ENCODE results near the gene HSD11B2. TPM values are rescaled to one million over a fixed set of nuclear protein-coding genes. Genes with fewer than 3 reads are reported as not detected.

The HSD11B2 gene
- total and polyA plus RNA-seq, 2 of the 8 experiments (the other 6 are each of a cell fraction or from before 2014, with no cell fraction given), result 28.7 to 32.9 TPM

DNA sequence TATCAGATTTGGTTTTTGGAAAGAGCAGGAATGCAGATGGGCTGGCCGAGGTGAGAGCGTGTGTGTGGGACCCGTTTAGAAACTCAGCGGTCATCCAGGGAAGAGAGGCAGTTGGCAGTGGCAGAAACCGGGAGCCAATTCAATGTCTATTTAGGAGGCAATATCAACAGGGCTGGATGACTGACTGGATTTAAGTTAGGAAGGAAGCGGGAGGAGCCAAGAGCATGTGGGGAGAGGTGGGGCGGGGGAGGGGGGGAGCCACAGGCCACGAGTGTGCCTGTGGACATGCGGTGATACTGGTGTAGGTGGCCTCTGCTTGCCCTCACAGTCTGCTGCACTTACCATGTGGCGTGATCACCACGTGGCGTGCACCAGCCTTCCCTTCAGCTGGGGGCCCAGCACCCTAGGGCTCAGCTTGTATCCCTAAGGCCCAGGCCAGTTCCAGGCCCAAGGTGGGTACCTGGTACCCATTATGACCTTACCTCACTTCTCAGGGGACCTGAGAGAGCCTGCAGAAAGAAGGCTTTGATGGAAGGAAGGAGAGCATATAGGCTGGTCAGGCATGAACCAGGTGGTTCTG is 26.9 kb upstream of the HSD11B2 start:
- H2AK5ac ChIP-seq (ENCODE audit: low read depth, low read length), result no peak overlapping the region
- peaks cover 0 to 24% (median 12%) of the 10 kb centered on the region in 4 experiments; a peak in 5 of 7 replicates for H3K4me1 ChIP-seq (replicated peaks in 1 of 4; ENCODE audit: control insufficient read depth in 3 of 4, insufficient read depth in 4 of 4, low read length in 3 of 4)
- H2BK5ac ChIP-seq (ENCODE audit: low read depth, low read length), result no peak overlapping the region
- H4K5ac ChIP-seq (ENCODE audit: insufficient read length, low read depth, low read length), result no peak overlapping the region
- H3K23me2 ChIP-seq (ENCODE audit: low read depth, low read length), result peaks cover 2% of the 10 kb centered on the region; the same call in 1 of the 2 replicates
- H3K36me3 ChIP-seq (ENCODE audit: control insufficient read depth in 2 of 4, insufficient read depth in 4 of 4, low read length in 3 of 4), result no peaks in the 10 kb centered on the region
- no peaks in the 10 kb centered on the region for H3K79me2 ChIP-seq (ENCODE audit: control insufficient read depth in 1 of 2, insufficient read depth in 2 of 2, low read length in 2 of 2)
- H2BK15ac ChIP-seq (ENCODE audit: low read length), result peak overlapping the region; percentile 50; the same call in 1 of the 2 replicates
- no peak overlapping the region for H2BK120ac ChIP-seq (replicated peaks; ENCODE audit: low read depth, low read length)
- H3K23ac ChIP-seq (ENCODE audit: insufficient read length), result no peak overlapping the region
- DNase-seq (ENCODE audit: low read depth in 1 of 2, low spot score in 2 of 2), result no peak
- 83% methylated on average over 9 of the region's 12 CpGs; no CpG with 5 or more reads in 1 of the 2 experiments for WGBS, 2 experiments (ENCODE audit: extremely low coverage in 1 of 2, insufficient coverage in 1 of 2, insufficient read length in 1 of 2, insufficient replicate concordance in 2 of 2, low coverage in 1 of 2, low lambda C conversion rate in 2 of 2, missing lambda C conversion rate in 1 of 2)
- H3K4me2 ChIP-seq (ENCODE audit: insufficient read depth in 1 of 2, low read depth in 2 of 2, low read length in 2 of 2), result no peak overlapping the region
- H2BK12ac ChIP-seq (ENCODE audit: low read depth, low read length), result peak overlapping the region; percentile 56; the same call in 1 of the 2 replicates
- H3K79me1 ChIP-seq (ENCODE audit: low read depth, low read length), result no peaks in the 10 kb centered on the region
- H2AFZ ChIP-seq (ENCODE audit: low read length), result no peak overlapping the region
- no peak overlapping the region; the same call in 1 of the 2 replicates for H4K8ac ChIP-seq (ENCODE audit: extremely low read depth, insufficient read depth, low read length)
- no peak overlapping the region for H3K56ac ChIP-seq (replicated peaks; ENCODE audit: insufficient read length, low read depth, low read length)
- FAIRE-seq, result no peak
- no peak overlapping the region for H3K18ac ChIP-seq (ENCODE audit: extremely low read depth, low read length)
- no peak overlapping the region for H3K9ac ChIP-seq (replicated peaks in 1 of 4; ENCODE audit: extremely low read depth in 1 of 4, low read depth in 3 of 4, low read length in 3 of 4)
- H3K27ac ChIP-seq (ENCODE audit: low read depth, low read length), result no peak overlapping the region
- CTCF ChIA-PET (ENCODE audit: partially characterized antibody), result interaction anchor here (1.0 to 32.4 kb wide), 4 partner anchors 11 to 60 kb away, joined by 4 to 476 read pairs (median 12); partner anchors contain the start of genes TPPP3 and ZDHHC1
- H2BK20ac ChIP-seq (ENCODE audit: low read length), result 0 out of 2 replicates have a peak overlapping the region, but pooled peaks have one; percentile 21
- POLR2A ChIA-PET (ENCODE audit: partially characterized antibody), result no interaction called here
- no peaks in the 10 kb centered on the region for H3K9me3 ChIP-seq (ENCODE audit: insufficient read depth in 2 of 2, low read depth in 1 of 2, low read length in 1 of 2)
- H4K20me1 ChIP-seq (replicated peaks in 1 of 2; ENCODE audit: control insufficient read depth in 1 of 2, insufficient read depth in 2 of 2, low read length in 2 of 2), result no peaks in the 10 kb centered on the region
- peak overlapping the region; percentile 1 for H3K4ac ChIP-seq (replicated peaks; ENCODE audit: insufficient read length, low read depth, low read length)
- H3K4me3 ChIP-seq (ENCODE audit: extremely low read depth in 1 of 4, insufficient read depth in 2 of 4, low read depth in 3 of 4, low read length in 4 of 4), result no peak overlapping the region
- H4K91ac ChIP-seq (replicated peaks; ENCODE audit: insufficient read length, low read length), result peak overlapping the region; percentile 81
- peaks cover 0 to under 1% (median under 1%) of the 10 kb centered on the region in 4 experiments; a peak in 3 of 7 replicates for H3K27me3 ChIP-seq (replicated peaks in 1 of 4; ENCODE audit: control insufficient read depth in 3 of 4, extremely low read depth in 1 of 4, insufficient read depth in 3 of 4, low read length in 3 of 4)
- no peak overlapping the region for H3K14ac ChIP-seq (ENCODE audit: insufficient read length)
- TF ChIP-seq CEBPB (IDR thresholded peaks at IDR 0.05; ENCODE audit: low read depth, low read length) (no peak), CTBP2 (IDR thresholded peaks at IDR 0.05; ENCODE audit: borderline replicate concordance, insufficient read depth, insufficient read length, low read length) (no peak), TBP (IDR thresholded peaks at IDR 0.05; ENCODE audit: low read depth, low read length) (no peak), KDM4A (IDR thresholded peaks at IDR 0.05; ENCODE audit: low read depth, low read length, severe bottlenecking) (no peak), SP1 (IDR thresholded peaks at IDR 0.05; ENCODE audit: low read depth, low read length) (no peak), SIX5 (IDR thresholded peaks at IDR 0.05; ENCODE audit: low read depth, low read length) (no peak), BACH1 (IDR thresholded peaks at IDR 0.05; ENCODE audit: low read length) (no peak), SAP30 (IDR thresholded peaks at IDR 0.05; ENCODE audit: insufficient read depth, insufficient replicate concordance, low read length) (no peak), MAFK (IDR thresholded peaks at IDR 0.05; ENCODE audit: low read depth, low read length) (no peak), JUN (IDR thresholded peaks at IDR 0.05; ENCODE audit: low read depth, low read length) (no peak), TAF7 (optimal IDR thresholded peaks at IDR 0.05; ENCODE audit: borderline replicate concordance, low read depth, low read length) (no peak), GABPA (IDR thresholded peaks at IDR 0.05; ENCODE audit: borderline replicate concordance, insufficient read depth, low read length) (no peak)
- TF ChIP-seq, protein P1, sequence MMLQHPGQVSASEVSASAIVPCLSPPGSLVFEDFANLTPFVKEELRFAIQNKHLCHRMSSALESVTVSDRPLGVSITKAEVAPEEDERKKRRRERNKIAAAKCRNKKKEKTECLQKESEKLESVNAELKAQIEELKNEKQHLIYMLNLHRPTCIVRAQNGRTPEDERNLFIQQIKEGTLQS (IDR thresholded peaks at IDR 0.05; ENCODE audit: insufficient read depth, low read depth, low read length), result no peak
